D341Med (cell line): ENCODE measurements around the gene PFN1.

Experiments used
- DNase-seq: peaks from one replicate; pipeline ENCODE4 v3.0.0; 2012; ENCODE audit warnings: low spot score

PFN1 gene

GRCh38 chr17:4967539-4968485, 19.5 kb upstream of the PFN1 start, which contains the start of gene SPAG7:
SPAG7 (minus strand) TSS chr17:4967817; CDS start chr17:4967804, 13 bp downstream.
- peak; percentile 91 for DNase-seq

DNA sequence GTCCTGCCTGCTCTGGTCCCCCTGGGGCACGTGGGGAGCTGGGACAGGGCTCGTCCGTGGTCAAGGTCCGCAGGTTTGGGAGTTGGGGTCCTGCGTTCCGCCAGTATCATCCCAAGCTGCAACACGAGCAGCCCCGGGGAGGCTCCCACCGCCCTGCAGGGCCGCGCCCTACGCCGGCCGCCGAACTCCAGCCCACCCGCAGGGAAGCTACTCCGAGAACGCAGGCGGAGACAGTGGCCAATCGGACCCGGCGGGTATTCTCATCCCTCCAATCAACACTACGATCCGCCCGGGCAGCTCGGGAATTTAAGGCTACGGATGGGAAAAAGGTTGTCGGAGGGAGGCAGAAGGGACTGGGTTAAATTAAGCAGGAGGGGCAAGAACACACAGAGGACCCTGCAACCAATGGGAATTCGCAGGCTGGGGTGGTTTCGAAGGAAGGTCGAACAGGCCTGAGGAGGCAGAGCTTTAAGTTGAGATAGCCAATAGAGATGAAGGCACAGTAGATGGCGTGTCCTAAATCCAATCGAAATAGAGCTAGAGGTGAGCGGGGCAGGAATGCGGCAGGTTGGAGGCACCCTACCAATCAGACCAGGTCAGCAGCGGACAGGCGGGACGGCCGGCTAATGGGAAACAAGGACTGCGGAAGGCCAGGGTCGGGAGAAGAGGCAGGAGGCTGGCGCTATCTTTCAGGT, 18.7 kb upstream of the PFN1 start:
- DNase-seq: peak; percentile 87

DNA sequence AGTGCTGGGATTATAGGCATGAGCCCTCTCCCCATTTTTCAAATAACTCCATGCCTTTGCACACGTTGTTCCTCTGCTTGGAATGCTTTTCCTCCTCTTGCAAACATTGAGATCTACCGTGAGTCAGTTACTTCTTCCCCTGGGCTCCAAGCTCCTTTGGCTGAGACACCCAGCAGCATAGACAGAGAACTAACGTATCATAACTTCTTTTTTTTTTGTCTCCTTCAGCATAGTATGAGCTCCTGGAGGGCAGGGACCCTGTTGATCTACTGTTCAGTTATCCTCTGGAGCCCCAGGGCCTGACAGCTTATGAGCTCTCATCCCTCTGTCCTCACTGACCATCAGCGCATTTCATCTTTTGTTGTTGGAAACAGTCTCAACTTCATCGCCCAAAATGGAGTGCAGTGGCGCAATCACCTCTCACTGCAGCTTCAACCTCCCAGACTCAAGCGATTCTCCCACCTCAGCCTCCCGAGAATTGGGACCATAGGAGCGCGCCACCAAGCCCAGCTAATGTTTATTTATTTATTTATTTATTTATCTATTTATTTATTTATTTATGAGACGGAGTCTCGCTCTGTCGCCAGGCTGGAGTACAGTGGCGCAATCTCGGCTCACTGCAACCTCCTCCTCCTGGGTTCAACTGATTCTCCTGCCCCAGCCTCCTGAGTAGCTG, 17.1 kb upstream of the PFN1 start:
- no peak for DNase-seq

- no peak for DNase-seq
Observed at GRCh38 chr17:4960279-4960922, 12.1 kb upstream of the PFN1 start.

DNA sequence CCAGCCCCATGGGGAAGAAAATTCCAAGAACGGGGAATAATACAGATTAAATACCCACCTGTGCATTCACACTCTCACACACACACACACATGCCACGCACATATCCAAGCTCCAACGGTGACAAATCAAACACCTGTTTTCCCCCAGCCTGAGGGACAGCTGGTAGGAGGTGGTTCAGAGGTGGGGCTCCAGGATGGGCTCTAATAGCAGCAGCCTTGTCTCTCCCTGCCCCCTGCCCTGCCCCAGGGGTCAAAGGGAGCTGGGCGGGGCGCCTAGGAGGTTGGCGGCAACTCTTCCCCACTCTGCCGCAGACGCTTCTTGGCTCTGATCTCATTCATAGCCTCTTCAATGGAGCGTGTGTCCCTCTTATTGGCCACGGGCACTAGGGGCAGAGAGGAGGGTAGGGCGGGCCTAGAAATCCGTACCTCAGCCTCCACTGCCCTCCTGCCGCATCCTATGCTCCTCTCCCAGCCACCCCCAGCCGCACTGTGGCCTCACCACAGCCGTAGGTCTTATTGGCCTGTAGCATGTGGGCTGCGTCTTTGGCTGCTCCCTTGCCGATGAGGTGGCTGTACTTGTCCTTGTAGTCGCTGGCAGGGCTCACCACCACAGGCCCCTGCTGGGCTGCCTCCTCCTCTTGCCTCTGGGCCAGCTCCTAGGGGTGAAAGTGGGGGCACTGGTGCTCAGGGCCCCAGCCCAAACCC, 11.1 kb upstream of the PFN1 start:
- DNase-seq: no peak

GRCh38 chr17:4958102-4958501, 9.8 kb upstream of the PFN1 start:
- DNase-seq: no peak

DNA sequence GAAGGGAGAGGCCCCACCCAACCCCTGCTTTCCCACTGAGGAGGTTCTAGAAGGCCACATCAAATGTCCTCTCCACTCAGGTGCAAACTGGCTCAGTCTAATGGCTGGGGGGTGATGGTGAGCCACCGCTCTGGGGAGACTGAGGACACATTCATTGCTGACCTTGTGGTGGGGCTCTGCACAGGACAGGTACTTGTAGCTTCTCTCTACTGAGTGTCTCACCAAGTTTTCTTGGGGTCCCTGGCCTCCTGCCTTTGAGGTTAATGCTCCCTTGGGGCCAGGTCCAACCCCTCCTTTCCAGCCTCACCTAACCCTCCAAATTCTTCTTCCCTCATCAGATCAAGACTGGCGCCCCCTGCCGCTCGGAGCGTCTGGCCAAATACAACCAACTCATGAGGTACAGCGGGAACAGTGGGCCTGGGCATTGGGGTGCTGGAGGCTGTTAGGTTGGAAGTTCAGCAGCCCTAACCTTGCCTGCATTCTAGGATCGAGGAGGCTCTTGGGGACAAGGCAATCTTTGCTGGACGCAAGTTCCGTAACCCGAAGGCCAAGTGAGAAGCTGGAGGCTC, 8.2 kb upstream of the PFN1 start:
- no peak for DNase-seq

DNA sequence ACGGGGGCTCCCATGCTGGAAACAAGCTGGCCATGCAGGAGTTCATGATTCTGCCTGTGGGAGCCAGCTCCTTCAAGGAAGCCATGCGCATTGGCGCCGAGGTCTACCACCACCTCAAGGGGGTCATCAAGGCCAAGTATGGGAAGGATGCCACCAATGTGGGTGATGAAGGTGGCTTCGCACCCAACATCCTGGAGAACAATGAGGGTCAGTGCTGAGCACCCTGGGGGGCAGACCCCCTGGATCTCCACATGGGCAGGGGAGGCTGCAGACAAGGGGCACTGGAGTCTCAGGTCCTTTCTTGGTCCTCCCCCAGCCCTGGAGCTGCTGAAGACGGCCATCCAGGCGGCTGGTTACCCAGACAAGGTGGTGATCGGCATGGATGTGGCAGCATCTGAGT, 6.8 kb upstream of the PFN1 start:
- DNase-seq: no peak

DNA sequence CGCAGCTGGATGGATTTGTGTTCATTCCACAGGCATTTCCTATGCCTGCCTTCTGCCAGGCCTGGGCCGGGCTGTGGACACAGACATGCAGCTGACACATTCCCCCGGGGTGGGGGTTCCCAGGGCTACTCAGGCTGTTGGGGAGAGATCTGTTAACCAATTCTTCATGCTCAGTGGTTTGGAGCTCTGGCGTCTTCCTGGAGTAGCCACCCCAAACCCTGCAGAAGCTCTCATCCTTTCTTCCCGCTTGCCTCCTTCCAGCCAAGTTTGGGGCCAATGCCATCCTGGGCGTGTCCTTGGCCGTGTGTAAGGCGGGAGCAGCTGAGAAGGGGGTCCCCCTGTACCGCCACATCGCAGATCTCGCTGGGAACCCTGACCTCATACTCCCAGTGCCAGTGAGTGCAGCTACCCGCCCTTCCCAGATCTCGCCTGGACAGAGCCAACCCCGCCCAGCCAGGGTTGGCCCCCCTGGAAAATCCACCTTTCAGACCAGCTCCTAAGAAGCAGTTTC, 5.2 kb upstream of the PFN1 start:
- DNase-seq: no peak

DNA sequence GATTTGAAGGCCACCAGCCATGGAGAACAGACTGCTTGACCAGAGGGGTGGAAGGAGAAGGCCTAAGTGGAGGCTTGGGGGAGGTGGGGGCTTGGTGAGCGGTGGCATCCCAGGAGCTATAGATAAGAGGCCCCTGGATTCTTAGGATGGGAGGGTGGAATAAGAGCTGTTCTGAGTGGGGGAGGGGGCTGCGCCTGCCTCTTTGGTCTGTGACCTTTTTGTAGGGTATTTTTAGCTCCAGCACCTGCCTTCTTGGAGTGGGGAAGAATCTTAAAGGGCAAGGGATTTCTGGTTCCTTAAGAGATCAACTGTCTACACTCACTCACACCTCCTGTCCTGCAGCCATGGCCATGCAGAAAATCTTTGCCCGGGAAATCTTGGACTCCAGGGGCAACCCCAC, 3.2 kb upstream of the PFN1 start:
- DNase-seq: no peak

GRCh38 chr17:4950746-4951204, 2.4 kb upstream of the PFN1 start, which contains the start of gene ENO3:
ENO3 (plus strand) TSS chr17:4951119; CDS start chr17:4951830, 711 bp downstream.
- DNase-seq: peak; percentile 48

GRCh38 chr17:4950075-4950745, 1.9 kb upstream of the PFN1 start:
- DNase-seq: no peak

DNA sequence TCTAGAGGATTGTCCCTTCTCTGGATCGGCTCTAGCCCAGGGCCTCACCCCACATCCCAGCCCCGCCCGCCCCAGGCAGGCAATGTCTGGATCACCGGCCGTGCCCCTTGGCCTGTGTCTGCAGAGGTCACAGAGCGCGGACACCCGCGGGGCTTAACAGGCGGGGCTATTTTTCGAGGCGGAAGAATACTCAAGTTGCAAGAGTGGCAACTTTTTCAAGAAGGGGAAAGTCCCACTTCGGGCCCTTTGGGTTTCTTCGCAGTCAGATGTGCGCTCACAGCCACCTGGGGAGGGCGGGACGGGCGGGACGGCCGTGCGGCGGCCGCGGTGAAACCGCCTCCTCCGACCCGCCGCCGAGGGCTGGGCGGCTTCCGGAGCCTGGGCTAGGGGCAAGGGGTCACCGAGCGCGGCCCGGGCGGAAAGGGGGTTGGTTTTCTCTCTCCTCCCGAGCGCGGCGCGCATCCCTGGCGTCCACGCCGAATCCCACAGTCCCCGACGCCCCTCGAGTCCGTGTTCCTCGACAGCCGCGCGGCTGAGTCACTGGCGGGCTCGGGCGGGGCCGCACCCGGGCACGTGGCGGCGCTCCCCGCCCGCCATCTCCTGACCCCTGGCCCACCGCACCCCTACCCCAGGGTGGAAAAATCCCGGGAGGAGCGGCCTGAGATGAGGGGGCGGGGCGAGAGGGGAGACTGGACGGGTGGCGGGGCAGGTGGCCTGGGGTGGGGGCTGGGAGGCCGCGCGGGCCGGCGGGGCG, 1.2 kb upstream of the PFN1 start:
- peak; percentile 72 for DNase-seq

GRCh38 chr17:4948931-4949320, 596 bp upstream of the PFN1 start:
- peak; percentile 88 for DNase-seq

- peak; percentile 63 for DNase-seq
Observed at GRCh38 chr17:4947411-4948165, 742 bp downstream of the PFN1 start.

DNA sequence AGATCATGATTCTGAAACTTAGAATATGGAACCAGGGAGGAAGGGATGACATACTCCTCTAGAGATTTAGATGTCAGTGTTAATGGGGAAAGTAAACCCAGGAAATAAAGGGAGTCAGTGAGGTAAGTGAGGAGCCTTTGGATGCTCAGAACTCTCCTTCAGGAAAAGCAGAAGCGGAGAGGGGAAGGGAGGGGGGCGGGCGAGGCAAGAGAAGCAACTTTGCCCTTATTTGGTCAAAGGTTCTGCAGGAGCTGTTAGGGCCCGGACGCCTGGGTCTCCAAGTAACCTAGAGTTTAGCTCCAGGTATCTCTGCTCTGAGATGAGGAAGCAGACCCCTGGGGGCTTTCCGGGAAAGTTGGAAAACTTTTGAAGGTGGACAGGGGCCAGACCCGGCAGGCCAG, 1.3 kb downstream of the PFN1 start:
- no peak for DNase-seq

- no peak for DNase-seq
Observed at GRCh38 chr17:4946312-4946976, 1.9 kb downstream of the PFN1 start.

GRCh38 chr17:4945944-4946280, 2.4 kb downstream of the PFN1 start:
- DNase-seq: no peak
